GM13977 (cell line): ENCODE data around the gene EIF4H.

Experiments used
- DNase-seq: peaks from one replicate; pipeline ENCODE4 v3.0.0; 2012; ENCODE audit warnings: low spot score
- in situ Hi-C: fragments of 300-500 bp; cut with MboI; formaldehyde crosslinking; loops from one replicate; pipeline ENCODE4 v1.12.0; 2022; ENCODE audit warnings: low sequenced_read_pairs, low pct_unique_long_range_greater_than_20kb, mixed read lengths, inconsistent platforms; ENCODE audit not compliant: unreplicated experiment
- TF ChIP-seq, protein P1 (sequence below): IDR thresholded peaks from 2 replicates; pipeline ENCODE4 v1.5.1; 2012; ENCODE audit warnings: mild to moderate bottlenecking, control low read depth; ENCODE audit not compliant: insufficient read depth; ENCODE audit errors: extremely low read depth, missing control alignments

Gene EIF4H

DNA sequence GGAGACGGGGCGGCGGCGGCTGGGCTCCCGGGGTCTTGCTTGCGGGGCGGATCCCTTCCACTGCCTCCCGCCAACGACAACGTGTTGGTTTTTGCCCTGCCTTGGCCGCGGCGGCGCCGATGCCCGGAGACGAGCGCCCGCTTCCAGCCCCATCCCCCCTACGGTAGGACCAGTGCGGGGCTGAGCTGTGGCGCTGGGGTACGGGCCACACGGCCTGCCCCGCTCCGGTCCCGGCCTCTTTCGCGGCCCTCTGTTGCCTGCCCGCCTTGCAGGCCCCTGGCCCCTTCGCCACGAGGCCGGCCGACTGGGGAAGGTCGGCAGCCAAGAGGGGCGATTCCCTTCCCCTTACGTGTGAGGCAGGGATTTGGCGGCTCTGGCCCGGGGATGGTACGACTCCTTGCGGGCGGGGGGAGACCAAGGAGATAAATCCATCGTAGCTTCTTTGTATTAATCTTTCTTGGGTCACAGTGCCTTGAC lies 488 bp downstream of the EIF4H start:
- TF ChIP-seq, protein P1, sequence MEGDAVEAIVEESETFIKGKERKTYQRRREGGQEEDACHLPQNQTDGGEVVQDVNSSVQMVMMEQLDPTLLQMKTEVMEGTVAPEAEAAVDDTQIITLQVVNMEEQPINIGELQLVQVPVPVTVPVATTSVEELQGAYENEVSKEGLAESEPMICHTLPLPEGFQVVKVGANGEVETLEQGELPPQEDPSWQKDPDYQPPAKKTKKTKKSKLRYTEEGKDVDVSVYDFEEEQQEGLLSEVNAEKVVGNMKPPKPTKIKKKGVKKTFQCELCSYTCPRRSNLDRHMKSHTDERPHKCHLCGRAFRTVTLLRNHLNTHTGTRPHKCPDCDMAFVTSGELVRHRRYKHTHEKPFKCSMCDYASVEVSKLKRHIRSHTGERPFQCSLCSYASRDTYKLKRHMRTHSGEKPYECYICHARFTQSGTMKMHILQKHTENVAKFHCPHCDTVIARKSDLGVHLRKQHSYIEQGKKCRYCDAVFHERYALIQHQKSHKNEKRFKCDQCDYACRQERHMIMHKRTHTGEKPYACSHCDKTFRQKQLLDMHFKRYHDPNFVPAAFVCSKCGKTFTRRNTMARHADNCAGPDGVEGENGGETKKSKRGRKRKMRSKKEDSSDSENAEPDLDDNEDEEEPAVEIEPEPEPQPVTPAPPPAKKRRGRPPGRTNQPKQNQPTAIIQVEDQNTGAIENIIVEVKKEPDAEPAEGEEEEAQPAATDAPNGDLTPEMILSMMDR, result no peak
- DNase-seq, result no peak
- in situ Hi-C loops, result loop anchor here (25.0 kb wide), 1 partner anchor 87 kb away; the partner anchor contains the start of gene LIMK1

DNA sequence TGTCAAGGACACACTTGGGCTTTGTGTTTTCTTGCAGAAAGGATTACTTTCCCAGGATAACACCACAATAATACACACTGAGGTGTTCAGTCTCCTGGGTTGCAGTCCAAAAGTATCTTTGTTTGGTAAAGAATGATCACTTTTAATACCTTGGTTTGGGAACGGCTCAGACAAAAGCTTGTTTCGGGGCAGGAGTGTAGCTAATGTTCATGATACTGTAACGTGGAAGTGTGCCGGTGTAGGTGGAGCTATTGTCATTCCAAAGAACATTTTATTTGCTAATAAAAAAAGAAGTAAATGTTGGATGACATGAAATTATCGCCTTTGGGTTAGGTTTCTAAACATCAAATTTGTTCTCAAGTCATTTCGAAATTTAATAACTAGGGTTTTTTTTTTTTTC lies 1.2 kb downstream of the EIF4H start:
- DNase-seq, result no peak
- in situ Hi-C loops, result loop anchor here (25.0 kb wide), 1 partner anchor 88 kb away; the partner anchor contains the start of gene LIMK1
- TF ChIP-seq, protein P1, result no peak

DNA sequence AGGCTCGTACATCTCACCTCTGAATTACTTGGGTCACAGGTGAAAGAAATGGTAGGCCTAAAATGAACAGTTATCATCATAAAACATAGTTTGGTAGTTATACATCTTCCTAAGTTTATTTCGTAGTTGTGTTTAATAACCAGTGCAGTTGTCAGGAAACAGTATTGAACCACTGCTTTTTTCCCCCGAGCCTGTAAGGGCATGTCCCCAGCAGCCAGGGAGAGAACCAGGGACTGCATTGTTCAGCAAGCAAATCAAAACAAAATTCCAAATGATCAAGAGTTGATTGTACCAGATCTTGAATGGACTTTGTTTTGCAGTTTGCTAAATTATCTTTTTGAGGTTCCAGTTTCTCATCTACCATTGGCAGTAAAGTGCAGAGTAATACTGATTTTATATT lies 2.4 kb downstream of the EIF4H start:
- in situ Hi-C loops, result loop anchor here (25.0 kb wide), 1 partner anchor 89 kb away; the partner anchor contains the start of gene LIMK1
- TF ChIP-seq, protein P1, result no peak
- no peak for DNase-seq

DNA sequence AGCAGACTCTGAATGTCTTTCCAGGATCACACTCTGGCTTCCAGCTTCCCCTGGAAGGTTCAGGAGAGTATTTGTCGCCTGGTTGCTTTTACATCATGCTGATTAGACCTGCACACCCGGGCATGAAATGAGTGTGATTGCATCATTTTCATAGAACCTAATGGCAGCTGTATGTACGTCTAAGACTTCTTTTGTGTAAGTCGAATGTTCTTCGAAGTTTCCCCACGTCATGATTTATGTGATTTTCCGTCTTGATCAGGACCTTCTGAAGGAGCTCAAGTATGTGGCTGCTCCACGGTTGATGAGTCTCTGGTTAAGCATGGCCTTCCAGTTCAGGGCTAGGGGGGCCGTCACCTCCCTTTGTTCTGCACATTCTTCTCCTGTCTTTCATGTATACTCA lies 4.5 kb downstream of the EIF4H start:
- TF ChIP-seq, protein P1, result no peak
- in situ Hi-C loops, result loop anchor here (25.0 kb wide), 1 partner anchor 91 kb away; the partner anchor contains the start of gene LIMK1
- DNase-seq, result no peak

DNA sequence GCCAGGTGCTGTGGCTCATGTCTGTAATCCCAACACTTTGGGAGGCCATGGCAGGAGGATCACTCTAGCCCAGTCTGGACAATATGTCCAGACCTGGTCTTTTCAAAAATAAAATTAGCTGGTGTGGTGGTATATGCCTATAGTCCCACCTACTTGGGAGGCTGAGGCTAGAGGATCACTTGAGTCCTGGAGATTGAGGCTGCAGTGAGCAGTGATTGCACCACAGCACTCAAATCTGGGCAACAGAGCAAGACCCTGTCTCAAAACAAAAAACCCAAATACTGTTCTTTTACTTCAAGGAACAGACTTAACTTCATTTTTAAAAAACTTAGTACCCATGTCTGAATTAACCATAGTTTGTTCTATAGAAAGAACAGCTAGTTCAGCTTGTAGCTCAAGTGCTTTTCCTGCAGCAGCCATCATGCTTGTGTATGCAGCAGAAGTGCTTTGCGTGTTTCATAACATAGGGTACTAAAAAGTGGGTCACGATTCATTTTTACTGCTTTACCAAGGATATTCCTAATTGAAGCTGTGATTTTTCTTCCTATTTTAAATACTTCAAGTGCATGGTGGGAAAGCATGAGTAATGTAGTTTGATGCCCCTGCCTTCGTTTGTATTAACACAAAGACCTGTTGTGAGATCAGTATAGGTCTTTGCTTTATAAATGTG lies 5.9 kb downstream of the EIF4H start:
- in situ Hi-C loops, result loop anchor here (25.0 kb wide), 1 partner anchor 93 kb away; the partner anchor contains the start of gene LIMK1
- DNase-seq, result no peak
- TF ChIP-seq, protein P1, result no peak

DNA sequence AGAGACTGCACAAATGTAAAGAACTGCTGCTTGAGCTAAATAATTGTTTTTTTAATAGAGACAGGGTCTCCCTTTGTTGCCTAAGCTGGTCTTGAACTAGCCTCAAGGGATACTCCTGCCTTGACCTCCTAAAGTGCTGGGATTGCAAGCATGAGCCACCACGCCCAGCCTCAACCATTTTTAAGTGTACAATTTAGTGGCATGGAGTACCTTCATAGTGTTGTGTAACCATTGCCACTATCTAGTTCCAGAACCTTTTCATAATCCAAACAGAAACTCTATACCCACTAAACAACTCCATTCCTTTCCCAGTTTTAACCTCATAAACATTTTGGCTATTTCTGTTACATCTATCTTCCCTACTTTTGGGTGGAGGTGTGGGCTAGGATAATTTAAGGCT lies 6.7 kb downstream of the EIF4H start:
- in situ Hi-C loops, result loop anchor here (25.0 kb wide), 1 partner anchor 94 kb away; the partner anchor contains the start of gene LIMK1
- TF ChIP-seq, protein P1, result no peak
- DNase-seq, result no peak
